SK-N-SH treated with all-trans-retinoic acid at 6 μM for 48 hours (cell line): Measurements from ENCODE around the gene PAFAH1B1.

Experiments
- ATAC-seq: fragments of 200-7000 bp; cut with Tn5 transposase; 3 replicates; pipeline ENCODE4 v1.9.1; 2020; ENCODE audit warnings: mild to moderate bottlenecking, moderate library complexity
- ARNTL ChIP-seq: fragments of 450-650 bp; formaldehyde crosslinking; IDR thresholded peaks from 2 replicates; pipeline ENCODE4 v1.5.0; 2020; ENCODE audit warnings: low read depth, mild to moderate bottlenecking, moderate library complexity, borderline replicate concordance
- CSDC2 ChIP-seq: fragments of 250-450 bp; sonication (Bioruptor Pico); IDR thresholded peaks from 2 replicates; pipeline ENCODE4 v1.5.0; 2020; ENCODE audit warnings: mild to moderate bottlenecking, moderate library complexity
- ISL1 ChIP-seq: fragments of 250-450 bp; sonication (Bioruptor Pico); IDR thresholded peaks from 2 replicates; pipeline ENCODE4 v2.1.2; 2022; ENCODE audit warnings: mild to moderate bottlenecking, moderate library complexity
- OSR1 ChIP-seq: fragments of 250-450 bp; sonication (Bioruptor Pico); IDR thresholded peaks from 2 replicates; pipeline ENCODE4 v1.8.0; 2022; ENCODE audit warnings: moderate library complexity, mild to moderate bottlenecking, inconsistent platforms
- PPARA ChIP-seq: fragments of 250-450 bp; sonication (Bioruptor Pico); IDR thresholded peaks from 2 replicates; pipeline ENCODE4 v1.5.0; 2020; ENCODE audit warnings: mild to moderate bottlenecking, borderline replicate concordance
- RARB ChIP-seq: fragments of 250-450 bp; sonication (Bioruptor Pico); IDR thresholded peaks from 2 replicates; pipeline ENCODE4 v1.8.0; 2021; ENCODE audit warnings: mild to moderate bottlenecking, moderate library complexity
- SNAI2 ChIP-seq: fragments of 250-450 bp; sonication (Bioruptor Pico); IDR thresholded peaks from 2 replicates; pipeline ENCODE4 v1.5.0; 2020; ENCODE audit warnings: mild to moderate bottlenecking, moderate library complexity
- TCF4 ChIP-seq: fragments of 250-450 bp; sonication (Bioruptor Pico); IDR thresholded peaks from 2 replicates; pipeline ENCODE4 v1.8.0; 2021; ENCODE audit warnings: mild to moderate bottlenecking, moderate library complexity, borderline replicate concordance
- TOX ChIP-seq: fragments of 250-450 bp; sonication (Bioruptor Pico); IDR thresholded peaks from 2 replicates; pipeline ENCODE4 v1.8.0; 2021; ENCODE audit warnings: mild to moderate bottlenecking, moderate library complexity, borderline replicate concordance
- ZC3H10 ChIP-seq: fragments of 250-450 bp; sonication (Bioruptor Pico); IDR thresholded peaks from 2 replicates; pipeline ENCODE4 v1.5.1; 2021; ENCODE audit warnings: mild to moderate bottlenecking, moderate library complexity
- ZFP3 ChIP-seq: fragments of 250-450 bp; sonication (Bioruptor Pico); IDR thresholded peaks from 2 replicates; pipeline ENCODE4 v1.5.0; 2020; ENCODE audit warnings: mild to moderate bottlenecking, moderate library complexity
- ZFP30 ChIP-seq: fragments of 450-650 bp; formaldehyde crosslinking; IDR thresholded peaks from 2 replicates; pipeline ENCODE4 v1.5.0; 2022; ENCODE audit warnings: mild to moderate bottlenecking, moderate library complexity
- ZNF565 ChIP-seq: fragments of 450-650 bp; formaldehyde crosslinking; conservative IDR thresholded peaks from 2 replicates; pipeline ENCODE4 v1.5.0; 2020; ENCODE audit warnings: low read depth, mild to moderate bottlenecking, moderate library complexity
- TF ChIP-seq, protein P1 (sequence below): fragments of 250-450 bp; sonication (Bioruptor Pico); IDR thresholded peaks from 2 replicates; pipeline ENCODE4 v1.5.0; 2020; ENCODE audit warnings: mild to moderate bottlenecking, moderate library complexity
- TF ChIP-seq, protein P2 (sequence below): fragments of 250-450 bp; sonication (Bioruptor Pico); IDR thresholded peaks from 2 replicates; pipeline ENCODE4 v1.5.1; 2021; ENCODE audit warnings: mild to moderate bottlenecking, moderate library complexity
- TF ChIP-seq, protein P3 (sequence below): fragments of 250-450 bp; sonication (Bioruptor Pico); IDR thresholded peaks from 2 replicates; pipeline ENCODE4 v1.8.0; 2021; ENCODE audit warnings: low read depth, mild to moderate bottlenecking, moderate library complexity, borderline replicate concordance
- TF ChIP-seq, protein P4 (sequence below): fragments of 250-450 bp; sonication (Bioruptor Pico); IDR thresholded peaks from 2 replicates; pipeline ENCODE4 v1.5.1; 2020; ENCODE audit warnings: low read depth, mild to moderate bottlenecking, moderate library complexity

Gene PAFAH1B1

DNA sequence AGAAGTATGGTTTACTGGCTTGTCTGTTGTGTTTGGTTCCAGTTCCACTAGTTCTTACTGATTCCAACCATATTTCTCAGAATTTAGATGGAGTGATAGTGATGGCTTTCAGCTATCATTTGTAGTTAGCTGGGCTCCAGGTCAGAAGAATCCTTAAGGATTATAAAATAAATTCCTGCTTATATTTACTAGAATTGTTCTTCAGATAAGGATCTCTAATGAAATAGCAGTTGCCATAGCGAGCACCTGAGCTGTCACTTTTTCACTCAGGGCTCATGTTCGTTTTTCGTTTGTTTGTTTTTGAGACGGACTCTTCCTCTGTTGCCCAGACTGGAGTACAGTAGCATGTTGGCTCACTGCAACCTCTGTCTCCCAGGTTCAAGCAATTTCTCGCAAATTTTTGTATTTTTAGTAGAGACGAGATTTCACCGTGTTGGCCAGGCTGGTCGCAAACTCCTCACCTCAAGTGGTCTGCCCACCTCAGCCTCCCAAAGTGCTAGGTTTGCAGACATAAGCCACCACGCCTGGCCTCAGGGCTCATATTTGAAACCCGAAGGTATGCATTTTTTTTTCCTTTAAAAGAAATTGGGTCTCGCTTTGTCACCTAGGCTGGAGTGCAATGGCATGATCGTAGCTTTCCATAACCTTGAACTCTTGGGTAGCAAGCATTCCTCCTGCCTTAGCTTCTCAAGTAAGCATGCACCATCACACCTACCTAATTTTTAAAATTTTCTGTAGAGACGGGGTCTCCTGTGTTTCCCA, 42.9 kb downstream of the PAFAH1B1 start:
- no peak for ATAC-seq
- TF ChIP-seq, protein P1, sequence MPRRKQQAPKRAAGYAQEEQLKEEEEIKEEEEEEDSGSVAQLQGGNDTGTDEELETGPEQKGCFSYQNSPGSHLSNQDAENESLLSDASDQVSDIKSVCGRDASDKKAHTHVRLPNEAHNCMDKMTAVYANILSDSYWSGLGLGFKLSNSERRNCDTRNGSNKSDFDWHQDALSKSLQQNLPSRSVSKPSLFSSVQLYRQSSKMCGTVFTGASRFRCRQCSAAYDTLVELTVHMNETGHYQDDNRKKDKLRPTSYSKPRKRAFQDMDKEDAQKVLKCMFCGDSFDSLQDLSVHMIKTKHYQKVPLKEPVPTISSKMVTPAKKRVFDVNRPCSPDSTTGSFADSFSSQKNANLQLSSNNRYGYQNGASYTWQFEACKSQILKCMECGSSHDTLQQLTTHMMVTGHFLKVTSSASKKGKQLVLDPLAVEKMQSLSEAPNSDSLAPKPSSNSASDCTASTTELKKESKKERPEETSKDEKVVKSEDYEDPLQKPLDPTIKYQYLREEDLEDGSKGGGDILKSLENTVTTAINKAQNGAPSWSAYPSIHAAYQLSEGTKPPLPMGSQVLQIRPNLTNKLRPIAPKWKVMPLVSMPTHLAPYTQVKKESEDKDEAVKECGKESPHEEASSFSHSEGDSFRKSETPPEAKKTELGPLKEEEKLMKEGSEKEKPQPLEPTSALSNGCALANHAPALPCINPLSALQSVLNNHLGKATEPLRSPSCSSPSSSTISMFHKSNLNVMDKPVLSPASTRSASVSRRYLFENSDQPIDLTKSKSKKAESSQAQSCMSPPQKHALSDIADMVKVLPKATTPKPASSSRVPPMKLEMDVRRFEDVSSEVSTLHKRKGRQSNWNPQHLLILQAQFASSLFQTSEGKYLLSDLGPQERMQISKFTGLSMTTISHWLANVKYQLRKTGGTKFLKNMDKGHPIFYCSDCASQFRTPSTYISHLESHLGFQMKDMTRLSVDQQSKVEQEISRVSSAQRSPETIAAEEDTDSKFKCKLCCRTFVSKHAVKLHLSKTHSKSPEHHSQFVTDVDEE (CRISPR knock-in tag): no peak
- TF ChIP-seq, protein P2, sequence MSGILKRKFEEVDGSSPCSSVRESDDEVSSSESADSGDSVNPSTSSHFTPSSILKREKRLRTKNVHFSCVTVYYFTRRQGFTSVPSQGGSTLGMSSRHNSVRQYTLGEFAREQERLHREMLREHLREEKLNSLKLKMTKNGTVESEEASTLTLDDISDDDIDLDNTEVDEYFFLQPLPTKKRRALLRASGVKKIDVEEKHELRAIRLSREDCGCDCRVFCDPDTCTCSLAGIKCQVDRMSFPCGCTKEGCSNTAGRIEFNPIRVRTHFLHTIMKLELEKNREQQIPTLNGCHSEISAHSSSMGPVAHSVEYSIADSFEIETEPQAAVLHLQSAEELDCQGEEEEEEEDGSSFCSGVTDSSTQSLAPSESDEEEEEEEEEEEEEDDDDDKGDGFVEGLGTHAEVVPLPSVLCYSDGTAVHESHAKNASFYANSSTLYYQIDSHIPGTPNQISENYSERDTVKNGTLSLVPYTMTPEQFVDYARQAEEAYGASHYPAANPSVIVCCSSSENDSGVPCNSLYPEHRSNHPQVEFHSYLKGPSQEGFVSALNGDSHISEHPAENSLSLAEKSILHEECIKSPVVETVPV (CRISPR knock-in tag): no peak
- TF ChIP-seq ZFP30 (CRISPR knock-in tag) (no peak), PPARA (CRISPR knock-in tag) (no peak), TCF4 (CRISPR knock-in tag) (no peak), RARB (CRISPR knock-in tag) (no peak), ZNF565 (CRISPR knock-in tag) (no peak), TOX (CRISPR knock-in tag) (no peak), ZC3H10 (CRISPR knock-in tag) (no peak), CSDC2 (CRISPR knock-in tag) (no peak)

DNA sequence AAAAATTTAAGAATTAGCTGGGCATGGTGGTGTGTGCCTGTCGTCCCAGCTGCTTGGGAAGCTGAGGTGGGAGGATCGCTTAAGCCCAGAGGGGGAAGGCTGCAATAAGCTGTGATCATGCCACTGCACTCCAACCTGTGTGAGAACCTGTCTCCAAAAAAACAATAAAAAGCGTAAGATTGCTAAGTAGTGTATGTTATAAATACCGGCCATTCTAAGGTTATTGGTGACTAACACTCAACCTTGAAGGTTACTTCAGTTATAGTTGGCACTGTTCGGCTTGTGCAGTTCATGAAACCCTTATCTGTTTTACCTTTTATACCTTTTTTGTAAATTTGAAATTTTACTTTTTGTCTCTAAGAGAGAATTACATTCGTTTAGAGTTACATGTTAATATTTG, 44.0 kb downstream of the PAFAH1B1 start:
- no peak for ATAC-seq
- TF ChIP-seq, protein P1 (CRISPR knock-in tag): no peak
- no peak for TF ChIP-seq CSDC2 (CRISPR knock-in tag)
- no peak for TF ChIP-seq ISL1 (CRISPR knock-in tag)
- TF ChIP-seq ZC3H10 (CRISPR knock-in tag): no peak
- TF ChIP-seq RARB (CRISPR knock-in tag): no peak
- TF ChIP-seq, protein P2 (CRISPR knock-in tag): no peak
- TF ChIP-seq, protein P3, sequence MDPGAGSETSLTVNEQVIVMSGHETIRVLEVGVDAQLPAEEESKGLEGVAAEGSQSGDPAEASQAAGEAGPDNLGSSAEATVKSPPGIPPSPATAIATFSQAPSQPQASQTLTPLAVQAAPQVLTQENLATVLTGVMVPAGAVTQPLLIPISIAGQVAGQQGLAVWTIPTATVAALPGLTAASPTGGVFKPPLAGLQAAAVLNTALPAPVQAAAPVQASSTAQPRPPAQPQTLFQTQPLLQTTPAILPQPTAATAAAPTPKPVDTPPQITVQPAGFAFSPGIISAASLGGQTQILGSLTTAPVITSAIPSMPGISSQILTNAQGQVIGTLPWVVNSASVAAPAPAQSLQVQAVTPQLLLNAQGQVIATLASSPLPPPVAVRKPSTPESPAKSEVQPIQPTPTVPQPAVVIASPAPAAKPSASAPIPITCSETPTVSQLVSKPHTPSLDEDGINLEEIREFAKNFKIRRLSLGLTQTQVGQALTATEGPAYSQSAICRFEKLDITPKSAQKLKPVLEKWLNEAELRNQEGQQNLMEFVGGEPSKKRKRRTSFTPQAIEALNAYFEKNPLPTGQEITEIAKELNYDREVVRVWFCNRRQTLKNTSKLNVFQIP (CRISPR knock-in tag): no peak
- no peak for TF ChIP-seq TCF4 (CRISPR knock-in tag)
- TF ChIP-seq OSR1: no peak
- no peak for TF ChIP-seq PPARA (CRISPR knock-in tag)
- no peak for TF ChIP-seq SNAI2
- TF ChIP-seq TOX (CRISPR knock-in tag): no peak
- TF ChIP-seq, protein P4, sequence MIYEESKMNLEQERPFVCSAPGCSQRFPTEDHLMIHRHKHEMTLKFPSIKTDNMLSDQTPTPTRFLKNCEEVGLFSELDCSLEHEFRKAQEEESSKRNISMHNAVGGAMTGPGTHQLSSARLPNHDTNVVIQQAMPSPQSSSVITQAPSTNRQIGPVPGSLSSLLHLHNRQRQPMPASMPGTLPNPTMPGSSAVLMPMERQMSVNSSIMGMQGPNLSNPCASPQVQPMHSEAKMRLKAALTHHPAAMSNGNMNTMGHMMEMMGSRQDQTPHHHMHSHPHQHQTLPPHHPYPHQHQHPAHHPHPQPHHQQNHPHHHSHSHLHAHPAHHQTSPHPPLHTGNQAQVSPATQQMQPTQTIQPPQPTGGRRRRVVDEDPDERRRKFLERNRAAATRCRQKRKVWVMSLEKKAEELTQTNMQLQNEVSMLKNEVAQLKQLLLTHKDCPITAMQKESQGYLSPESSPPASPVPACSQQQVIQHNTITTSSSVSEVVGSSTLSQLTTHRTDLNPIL: no peak
- no peak for TF ChIP-seq ARNTL (CRISPR knock-in tag)
- no peak for TF ChIP-seq ZNF565 (CRISPR knock-in tag)
- no peak for TF ChIP-seq ZFP3
